Mesodermal cell (in vitro differentiated cells): ENCODE results near the gene DPH5.

Experiments used
- H3K27ac ChIP-seq: 2 replicates; pipeline ENCODE4 v1.7.0; 2013; ENCODE audit warnings: mild to moderate bottlenecking, low read depth, low read length, moderate library complexity; ENCODE audit not compliant: severe bottlenecking
- H3K36me3 ChIP-seq: 2 replicates; pipeline ENCODE4 v1.7.1; 2013; ENCODE audit warnings: mild to moderate bottlenecking, low read length, moderate library complexity; ENCODE audit not compliant: control insufficient read depth, insufficient read depth
- H3K4me1 ChIP-seq: one replicate; pipeline ENCODE4 v1.7.1; 2013; ENCODE audit warnings: mild to moderate bottlenecking, low read length; ENCODE audit not compliant: insufficient read depth, control insufficient read depth, poor library complexity, severe bottlenecking
- H3K4me3 ChIP-seq: 2 replicates; pipeline ENCODE4 v1.7.0; 2013; ENCODE audit warnings: low read length, control low read depth, mild to moderate bottlenecking; ENCODE audit not compliant: insufficient read depth, poor library complexity, severe bottlenecking; ENCODE audit errors: extremely low read depth
- H3K9me3 ChIP-seq: 2 replicates; pipeline ENCODE4 v1.7.1; 2013; ENCODE audit warnings: mild to moderate bottlenecking, low read length, moderate library complexity; ENCODE audit not compliant: control insufficient read depth
- WGBS, 2 experiments: methylation state at CpG; one replicate each; pipeline ENCODE4 v1.1.5; 2013; ENCODE audit warnings: missing lambda C conversion rate in 2 of 2; ENCODE audit not compliant: insufficient coverage in 2 of 2; 5-methylcytosine and 5-hydroxymethylcytosine counted together

The DPH5 gene

GRCh38 chr1:100943533-100943932 lies 82.1 kb downstream of the DPH5 start:
- H3K36me3 ChIP-seq, result peaks cover 30% of the 10 kb centered on the region
- WGBS, 2 experiments, result 100% methylated on average over 1 of the region's 1 CpG; no CpG with 5 or more reads in 1 of the 2 experiments
- H3K27ac ChIP-seq, result no peak overlapping the region
- H3K9me3 ChIP-seq, result no peaks in the 10 kb centered on the region
- H3K4me1 ChIP-seq, result no peaks in the 10 kb centered on the region
- no peak overlapping the region for H3K4me3 ChIP-seq

- Histone ChIP-seq H3K9me3 (no peaks in the 10 kb centered on the region), H3K36me3 (peaks cover 38% of the 10 kb centered on the region), H3K27ac (no peak overlapping the region), H3K4me3 (no peak overlapping the region), H3K4me1 (no peaks in the 10 kb centered on the region)
- WGBS, 2 experiments, result 92 to 100% methylated on average over 1 to 2 of the region's 2 CpGs
Observed at GRCh38 chr1:100942304-100943046, 83.1 kb downstream of the DPH5 start.

GRCh38 chr1:100941580-100942216 lies 83.9 kb downstream of the DPH5 start:
- Histone ChIP-seq H3K36me3 (peaks cover 39% of the 10 kb centered on the region), H3K9me3 (no peaks in the 10 kb centered on the region), H3K27ac (no peak overlapping the region), H3K4me1 (no peaks in the 10 kb centered on the region), H3K4me3 (no peak overlapping the region)
- WGBS, 2 experiments, result 93 to 98% methylated on average over 7 to 8 of the region's 9 CpGs

- peaks cover 44% of the 10 kb centered on the region for H3K36me3 ChIP-seq
- WGBS, 2 experiments, result 100% methylated on average over 1 of the region's 1 CpG
Observed at GRCh38 chr1:100941098-100941527, 84.5 kb downstream of the DPH5 start.

More at GRCh38 chr1:100941098-100941527, 84.5 kb downstream of the DPH5 start:
- Histone ChIP-seq H3K4me3 (no peak overlapping the region), H3K4me1 (no peaks in the 10 kb centered on the region), H3K27ac (no peak overlapping the region), H3K9me3 (no peaks in the 10 kb centered on the region)
